Epidermal melanocyte (primary cell): ENCODE measurements around the gene FBXW2.

Experiments
- DNase-seq: peaks from one replicate; pipeline ENCODE4 v3.0.0; 2011; ENCODE audit warnings: low spot score; ENCODE audit not compliant: insufficient read length

The FBXW2 gene

DNA sequence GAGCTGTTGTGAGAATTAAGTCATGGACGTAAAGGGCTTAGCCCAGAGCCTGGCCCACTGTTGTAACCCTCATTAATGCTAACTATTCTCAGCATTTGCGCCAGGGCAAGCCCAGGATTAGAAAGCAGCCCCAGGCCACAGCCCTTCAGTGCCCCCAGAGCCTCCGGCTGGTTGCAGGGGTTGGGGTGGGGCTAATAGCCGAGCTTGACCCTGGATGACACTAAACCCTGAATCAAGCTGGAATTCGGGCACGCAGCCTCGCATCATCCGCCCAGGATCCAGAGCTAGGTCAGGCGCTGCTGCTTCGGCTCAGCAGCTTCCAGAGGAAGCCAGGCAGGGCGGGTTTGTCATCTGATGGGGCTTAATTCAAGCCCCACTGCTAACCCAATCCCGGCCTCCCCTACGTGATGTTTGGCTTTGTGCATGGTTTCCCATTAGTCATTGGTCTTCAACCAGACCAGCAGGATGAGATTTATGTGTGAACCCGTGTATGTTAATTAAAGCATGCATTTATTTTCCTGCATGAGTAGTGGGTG is 77.8 kb downstream of the FBXW2 start:
- DNase-seq = peak; percentile 38

DNA sequence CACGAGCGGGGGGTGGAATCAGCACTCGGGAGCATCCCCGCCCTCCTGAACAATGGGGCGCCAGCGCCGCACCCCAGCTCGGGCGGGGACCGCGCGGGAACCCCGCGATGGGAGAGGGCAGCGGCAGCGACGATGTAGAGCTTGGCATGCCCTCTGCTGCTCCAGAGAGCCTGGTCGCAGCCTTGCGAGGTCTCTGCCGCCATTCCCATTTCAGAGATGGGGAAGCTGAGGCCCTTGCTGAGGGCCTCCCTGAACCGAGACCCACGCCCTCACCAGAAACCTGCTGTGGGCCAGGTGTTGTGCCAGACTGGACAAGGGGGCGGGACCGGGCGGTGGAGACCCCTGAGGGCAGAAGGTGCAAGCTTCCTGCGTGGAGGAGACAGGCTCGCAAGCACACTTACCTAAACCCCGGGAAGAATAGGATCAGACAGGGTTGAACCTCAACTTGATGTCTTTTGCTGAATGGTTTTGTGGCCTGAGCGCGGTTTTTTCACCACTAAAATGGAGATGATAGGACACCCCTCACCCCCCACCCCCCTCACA is 78.3 kb downstream of the FBXW2 start:
- no peak for DNase-seq

DNA sequence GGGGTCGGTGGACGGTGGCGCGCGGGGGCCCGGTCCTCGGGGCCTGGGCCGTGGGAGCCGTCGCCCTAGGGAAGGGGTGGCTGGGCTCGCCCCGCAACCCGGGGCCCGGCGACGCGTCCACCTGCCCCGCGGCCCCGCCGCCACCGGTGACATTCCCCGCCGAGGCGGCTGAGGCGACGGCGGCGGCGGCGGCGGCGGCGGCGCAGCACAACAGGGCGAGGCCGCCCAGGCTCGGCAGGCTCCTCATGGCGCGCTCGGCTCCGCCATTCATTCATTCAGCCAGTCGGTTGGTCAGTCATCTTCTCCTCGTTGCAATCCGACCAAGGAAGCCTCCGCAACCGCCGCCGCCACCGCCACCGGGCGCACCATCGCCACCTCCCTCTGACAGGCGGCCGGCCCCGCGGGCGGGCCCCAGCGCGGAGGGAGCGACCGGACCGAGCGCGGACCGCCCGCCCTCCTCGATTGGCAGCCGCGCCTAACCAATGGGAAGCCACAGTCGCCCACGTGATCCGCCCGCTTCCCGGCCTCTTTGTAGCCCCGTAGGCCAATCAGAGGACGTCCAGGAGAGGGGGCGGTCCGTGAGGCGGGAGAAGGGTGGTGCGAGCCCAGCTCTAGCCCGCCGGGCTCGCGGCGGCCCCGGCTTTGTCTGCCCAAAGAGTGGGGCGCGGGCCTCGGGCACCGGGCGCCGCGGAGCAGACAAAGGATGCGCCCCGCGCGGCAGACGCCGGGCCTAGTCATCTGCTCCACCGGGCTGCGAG is 78.9 kb downstream of the FBXW2 start, which contains the start of gene MEGF9:
Gene MEGF9 (minus strand): TSS at position 383 of the 758 bp plus-strand sequence. CDS start 112 bp downstream, at position 271.
- peak; percentile 86 for DNase-seq

DNA sequence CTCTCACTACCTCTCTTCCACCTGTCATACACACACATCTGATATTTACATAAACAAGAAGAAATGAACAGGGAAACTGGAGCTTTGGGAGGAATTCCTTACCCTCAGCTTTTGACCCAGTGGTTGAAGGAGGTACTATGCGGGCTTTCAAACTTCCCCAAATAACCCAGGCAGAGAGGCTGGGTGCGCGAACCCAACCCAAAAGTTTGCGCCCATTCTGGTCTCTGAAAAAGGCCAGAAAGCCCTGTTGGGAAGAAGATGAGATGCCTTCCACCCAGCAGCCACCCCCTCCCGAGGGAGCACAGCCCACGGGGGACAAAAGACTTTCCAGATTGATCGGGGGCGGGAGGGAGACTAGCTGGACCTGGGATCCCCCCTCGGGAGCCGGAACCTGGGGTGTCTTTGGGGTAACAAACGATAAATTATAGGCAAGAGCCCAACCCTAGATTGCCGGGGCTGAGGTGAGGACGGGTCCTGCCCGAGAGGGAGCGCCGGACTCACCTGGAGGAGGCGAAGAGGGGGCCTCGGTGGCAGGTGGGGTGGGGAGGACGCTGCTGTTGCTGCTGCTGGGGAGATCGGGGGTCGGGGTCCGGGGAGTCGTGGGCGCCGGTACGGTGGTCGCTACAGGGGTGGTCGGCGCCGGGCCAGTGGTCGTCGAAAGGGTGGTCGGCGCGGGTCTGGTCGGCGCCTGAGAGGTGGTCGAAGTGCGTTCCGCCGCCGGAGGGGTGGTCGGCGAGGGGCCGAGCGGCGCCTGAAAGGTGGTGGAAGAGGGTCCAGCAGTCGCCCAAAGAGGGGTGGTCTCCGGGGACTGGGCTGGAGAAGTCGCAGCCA is 79.7 kb downstream of the FBXW2 start:
- no peak for DNase-seq

DNA sequence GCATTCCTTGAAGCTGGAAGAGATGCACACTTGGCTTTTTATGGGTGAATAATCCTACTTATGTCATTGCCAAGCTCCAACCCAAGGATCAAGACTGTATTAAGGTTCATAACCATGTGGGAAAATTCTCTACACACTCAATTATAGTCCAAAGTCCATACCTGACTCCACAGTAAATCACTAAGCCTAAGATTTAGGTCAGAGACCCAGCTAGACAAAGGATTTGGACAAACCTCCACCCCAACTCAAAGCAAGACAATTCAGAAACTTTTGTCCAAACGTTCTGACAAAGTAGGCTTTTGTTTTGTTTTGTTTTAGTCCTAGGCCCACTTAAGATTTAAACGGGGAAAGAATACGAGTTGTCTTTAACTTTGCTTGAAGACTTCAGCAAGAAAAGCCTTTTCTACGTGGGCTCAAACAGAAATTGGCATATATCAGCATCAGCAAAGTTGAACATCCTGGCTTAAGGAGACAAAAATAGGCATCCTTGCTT is 80.6 kb downstream of the FBXW2 start:
- no peak for DNase-seq

DNA sequence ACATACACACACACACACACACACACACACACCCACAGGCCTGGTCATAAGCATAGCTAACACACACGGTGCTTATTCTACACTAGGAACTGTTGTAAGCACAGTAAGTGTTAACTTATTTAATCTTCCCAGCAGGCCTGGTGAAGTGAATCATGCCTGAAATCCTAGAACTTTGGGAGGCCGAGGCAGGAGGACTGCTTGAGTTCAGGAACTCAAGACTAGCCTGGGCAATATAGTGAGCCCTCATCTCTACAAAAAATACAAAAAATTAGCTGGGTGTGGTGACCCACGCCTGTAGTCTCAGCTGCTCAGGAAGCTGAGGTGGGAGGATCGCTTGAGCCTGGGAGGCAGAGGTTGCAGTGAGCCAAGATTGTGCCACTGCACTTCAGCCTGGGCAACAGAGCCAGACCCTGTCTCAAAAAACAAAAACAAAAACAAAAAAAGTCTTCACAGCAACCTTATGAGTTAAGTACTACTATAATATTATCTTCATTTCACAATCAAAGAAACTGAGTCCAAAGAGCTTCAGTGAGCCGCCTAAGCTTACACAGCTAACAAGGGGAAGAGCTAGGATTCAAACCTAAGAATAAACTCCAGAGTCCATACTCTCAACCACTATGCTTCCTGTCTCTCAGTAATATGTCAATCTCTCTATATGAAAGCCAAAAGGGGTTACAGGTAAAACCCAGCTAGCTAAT is 81.2 kb downstream of the FBXW2 start:
- no peak for DNase-seq

DNA sequence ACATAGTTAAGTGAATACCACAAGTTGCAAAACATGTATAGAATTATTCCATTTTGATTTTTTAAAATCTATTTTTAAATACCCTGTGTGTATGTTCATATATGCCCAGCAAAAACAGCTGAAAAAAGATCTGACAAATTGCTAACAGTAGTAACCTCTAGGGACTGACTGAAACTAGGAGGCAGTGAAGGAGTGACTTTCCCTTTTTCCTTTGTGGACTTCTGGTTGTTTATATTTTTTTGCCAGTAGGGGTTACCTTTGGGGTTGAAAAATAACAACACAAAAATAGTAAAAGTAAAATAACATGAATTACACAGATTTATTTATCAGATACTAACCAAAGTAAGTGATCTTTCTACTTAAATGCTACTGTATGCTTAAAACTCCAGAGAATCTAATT is 81.9 kb downstream of the FBXW2 start:
- no peak for DNase-seq

DNA sequence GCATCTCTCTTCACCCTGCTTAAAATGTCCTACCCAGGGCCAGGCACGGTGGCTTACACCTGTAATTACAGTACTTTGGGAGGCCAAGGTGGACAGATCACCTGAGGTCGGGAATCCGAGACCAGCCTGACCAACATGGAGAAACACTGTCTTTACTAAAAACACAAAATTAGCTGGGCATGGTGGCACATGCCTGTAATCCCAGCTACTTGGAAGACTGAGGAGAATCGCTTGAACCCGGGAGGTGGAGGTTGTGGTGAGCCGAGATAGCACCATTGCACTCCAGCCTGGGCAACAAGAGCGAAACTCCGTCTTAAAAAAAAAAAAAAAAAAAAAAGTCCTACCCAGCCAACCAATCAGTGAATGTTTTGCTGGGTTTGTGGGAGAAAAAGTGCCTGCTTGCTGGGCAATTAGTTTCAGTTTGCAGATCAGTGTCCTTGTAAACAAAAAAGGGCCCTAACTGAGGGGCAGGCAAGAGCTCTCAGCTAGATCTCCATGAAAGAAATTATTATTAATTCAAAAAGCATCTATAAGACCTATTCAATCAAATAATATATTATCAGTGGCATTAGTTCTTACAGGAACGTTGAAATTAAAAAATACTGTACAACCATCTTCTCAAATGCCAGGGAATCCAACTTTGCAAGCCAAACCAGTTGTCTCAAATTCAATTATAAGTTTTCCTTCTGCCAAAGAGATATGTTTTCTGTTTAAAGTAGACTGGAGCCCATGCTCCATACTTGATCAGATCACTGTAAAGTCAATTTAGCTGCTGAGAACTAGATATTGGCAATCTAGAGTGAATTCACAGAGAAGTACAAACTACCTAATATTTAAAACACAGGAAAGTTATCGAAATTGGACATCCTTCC is 82.9 kb downstream of the FBXW2 start:
- peak; percentile 69 for DNase-seq

DNA sequence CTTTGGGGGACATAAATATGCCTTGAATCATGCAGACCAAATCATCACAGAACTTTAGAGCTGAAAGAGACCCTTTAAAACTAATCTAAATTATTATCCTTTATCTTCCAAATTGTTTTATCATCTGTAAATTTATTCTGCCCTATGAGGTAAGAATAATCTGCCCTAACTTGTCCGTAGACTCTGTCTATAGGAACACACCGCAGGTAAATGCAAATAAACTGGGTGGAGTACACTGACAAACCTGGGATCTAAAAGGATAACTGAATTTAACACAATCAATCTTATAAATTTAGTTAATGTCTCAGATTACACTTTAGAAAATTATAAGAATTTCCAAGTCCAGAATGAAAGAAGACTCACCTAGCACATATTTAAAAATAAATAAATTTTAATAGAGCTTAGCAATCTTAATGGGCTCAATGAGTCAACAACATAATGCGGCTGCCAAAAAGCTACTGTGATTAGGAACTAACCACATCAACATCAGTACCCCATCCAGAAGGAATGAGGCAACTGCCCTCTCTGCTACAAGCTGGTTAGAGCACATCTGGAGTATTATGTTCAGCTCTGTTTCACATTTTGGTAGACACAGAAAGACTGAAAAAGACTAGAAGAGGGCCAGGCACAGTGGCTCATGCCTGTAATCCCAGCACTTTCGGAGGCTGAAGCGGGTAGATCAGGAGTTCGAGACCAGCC is 84.5 kb downstream of the FBXW2 start:
- no peak for DNase-seq

DNA sequence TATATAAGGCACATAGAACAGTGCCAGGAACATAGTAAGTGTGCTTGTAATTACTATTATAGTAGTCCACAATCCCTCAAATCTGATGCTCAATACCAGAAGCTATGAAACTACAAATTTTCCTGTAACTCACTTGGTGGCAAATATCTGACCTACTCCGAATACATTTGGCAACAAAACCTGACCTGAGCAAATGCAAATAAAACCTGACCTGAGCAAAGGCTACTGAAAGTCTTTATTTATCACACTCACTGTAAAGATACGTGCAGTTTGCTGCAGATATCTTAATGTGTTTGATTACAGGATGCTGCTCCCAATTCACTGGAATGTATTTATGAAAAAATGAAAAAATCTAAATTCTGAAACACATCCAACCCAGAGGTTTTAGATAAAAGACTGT is 86.0 kb downstream of the FBXW2 start:
- DNase-seq = no peak
